ENCODE measurements around the gene BMERB1.
"Not testable (repeated sequence)": the region's sequence is repeated elsewhere in the genome, so short reads cannot be mapped to it uniquely, and the experiment has no call there.

The BMERB1 gene

DNA sequence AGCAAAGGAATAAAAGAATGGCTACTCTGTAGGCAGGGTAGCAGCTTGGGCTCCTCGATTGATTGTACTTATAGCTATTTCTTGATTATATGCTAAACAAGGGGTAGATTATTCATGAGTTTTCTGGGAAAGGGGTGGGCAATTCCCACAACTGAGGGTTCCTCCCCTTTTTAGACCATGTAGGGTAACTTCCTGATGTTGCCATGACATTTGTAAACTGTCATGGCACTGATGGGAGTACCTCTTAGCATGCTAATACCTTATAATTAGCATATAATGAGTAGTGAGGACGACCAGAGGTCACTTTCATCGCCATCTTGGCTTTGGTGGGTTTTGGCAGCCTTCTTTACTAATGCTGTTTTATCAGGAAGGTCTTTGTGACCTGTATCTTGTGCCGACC lies 136.3 kb downstream of the BMERB1 start:
- DNase-seq, result not testable (repeated sequence)

DNA sequence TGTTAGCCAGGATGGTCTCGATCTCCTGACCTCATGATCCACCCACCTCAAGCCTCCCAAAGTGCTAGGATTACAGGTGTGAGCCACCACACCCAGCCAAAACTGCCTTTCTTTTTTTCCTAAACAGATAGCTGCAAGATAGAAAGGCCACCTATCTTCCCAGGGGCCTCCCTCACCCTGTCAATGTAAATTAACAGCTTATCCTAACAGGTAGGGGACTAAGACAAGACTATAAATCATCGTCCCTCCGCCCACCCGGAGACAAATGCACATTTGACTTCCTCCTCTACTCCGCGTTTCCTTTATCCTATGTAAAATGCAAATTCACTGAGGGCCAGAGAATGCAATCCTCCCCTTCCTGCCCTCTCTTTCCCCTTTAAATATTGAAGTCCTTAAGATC lies 137.2 kb downstream of the BMERB1 start:
- DNase-seq, result no peak

DNA sequence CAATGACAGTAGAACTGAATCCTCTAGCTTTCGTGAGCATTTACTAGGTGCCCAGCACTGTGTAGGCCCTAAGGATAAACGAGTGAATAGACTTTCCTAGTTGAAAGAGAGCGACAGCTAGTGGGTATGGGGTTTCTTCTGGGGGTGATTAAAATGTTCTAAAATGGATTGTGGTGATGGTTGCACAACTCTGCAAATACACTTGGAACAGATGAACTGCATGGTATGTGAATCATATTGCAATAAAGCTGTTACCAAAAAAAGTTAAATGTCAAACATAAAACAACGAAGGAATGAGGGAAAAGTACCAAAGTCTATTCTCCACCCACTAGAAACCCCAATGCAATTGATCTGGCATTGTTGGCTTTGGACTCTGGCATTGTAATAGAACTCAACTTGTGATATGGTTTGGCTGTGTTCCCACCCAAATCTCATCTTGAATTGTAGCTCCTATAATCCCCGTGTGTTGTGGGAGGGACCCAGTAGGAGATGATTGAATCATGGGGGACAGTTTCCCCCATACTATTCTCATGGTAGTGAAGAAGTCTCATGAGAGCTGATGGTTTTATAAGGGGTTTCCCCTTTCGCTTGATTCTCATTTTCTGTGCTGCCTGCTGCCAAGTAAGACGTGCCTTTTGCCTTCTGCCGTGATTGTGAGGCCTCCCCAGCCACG lies 138.1 kb downstream of the BMERB1 start:
- no peak for DNase-seq

DNA sequence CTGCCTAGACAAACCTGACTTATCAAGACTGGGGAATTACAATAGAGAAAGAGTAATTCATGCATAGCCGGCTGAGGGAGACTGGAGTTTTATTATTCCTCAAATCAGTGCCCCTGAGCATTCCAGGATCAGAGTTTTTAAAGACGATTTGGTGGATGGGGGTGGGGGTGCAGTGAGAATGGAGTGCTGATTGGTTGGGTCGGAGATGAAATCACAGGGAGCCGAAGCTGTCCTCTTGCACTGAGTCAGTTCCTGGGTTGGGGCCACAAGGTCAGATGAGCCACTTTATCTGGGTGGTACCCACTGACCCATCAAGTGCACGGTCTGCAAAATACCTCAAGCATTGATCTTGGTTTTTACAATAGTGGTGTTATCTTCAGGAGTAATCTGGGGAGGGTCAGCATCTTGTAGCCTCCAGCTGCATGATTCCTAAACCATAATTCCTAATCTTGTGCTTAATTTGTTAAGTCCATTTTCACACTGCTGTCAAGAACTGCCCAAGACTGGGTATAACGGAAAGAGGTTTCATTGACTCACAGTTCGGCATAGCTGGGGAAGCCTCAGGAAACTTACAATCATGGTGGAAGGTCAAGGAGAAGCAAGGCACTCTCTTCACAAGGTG lies 139.0 kb downstream of the BMERB1 start:
- DNase-seq, result no peak

DNA sequence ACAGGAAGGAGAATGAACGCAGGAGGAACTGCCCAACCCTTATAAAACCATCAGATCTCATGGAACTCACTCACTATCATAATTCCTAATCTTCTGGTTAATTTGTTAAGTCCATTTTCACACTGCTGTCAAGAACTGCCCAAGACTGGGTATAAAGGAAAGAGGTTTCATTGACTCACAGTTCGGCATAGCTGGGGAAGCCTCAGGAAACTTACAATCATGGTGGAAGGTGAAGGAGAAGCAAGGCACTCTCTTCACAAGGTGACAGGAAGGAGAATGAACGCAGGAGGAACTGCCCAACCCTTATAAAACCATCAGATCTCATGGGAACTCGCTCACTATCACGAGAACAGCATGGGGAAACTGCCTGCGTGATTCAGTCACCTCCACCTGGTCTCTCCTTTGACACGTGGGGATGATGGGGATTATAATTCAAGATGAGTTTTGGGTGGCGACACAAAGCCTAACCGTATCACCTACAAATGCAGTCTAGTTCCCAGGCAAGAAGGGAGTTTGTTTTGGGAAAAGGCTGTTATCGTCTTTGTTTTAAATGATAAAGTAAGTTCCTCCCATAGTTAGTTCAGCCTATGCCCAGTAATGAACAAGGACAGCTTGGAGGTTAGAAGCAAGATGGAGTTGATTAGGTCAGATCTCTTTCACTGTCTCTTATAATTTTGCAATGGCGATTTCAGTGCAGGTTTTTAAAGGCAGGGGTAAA lies 139.7 kb downstream of the BMERB1 start:
- DNase-seq, result not testable (repeated sequence)

DNA sequence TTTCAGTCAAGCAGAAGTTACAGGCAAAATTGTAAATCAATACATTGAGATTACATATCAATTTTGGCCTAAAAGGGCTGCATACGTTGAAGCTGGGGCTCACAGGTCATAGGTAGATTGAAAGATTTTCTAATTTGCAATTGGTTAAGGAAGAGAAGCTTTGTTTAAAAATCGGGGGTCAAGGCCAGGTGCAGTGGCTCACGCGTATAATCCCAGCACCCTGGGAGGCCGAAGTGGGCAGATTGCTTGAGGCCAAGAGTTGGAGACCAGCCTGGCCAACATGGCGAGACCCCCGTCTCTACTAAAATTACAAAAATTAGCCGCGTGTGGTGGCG lies 140.2 kb downstream of the BMERB1 start:
- no peak for DNase-seq

DNA sequence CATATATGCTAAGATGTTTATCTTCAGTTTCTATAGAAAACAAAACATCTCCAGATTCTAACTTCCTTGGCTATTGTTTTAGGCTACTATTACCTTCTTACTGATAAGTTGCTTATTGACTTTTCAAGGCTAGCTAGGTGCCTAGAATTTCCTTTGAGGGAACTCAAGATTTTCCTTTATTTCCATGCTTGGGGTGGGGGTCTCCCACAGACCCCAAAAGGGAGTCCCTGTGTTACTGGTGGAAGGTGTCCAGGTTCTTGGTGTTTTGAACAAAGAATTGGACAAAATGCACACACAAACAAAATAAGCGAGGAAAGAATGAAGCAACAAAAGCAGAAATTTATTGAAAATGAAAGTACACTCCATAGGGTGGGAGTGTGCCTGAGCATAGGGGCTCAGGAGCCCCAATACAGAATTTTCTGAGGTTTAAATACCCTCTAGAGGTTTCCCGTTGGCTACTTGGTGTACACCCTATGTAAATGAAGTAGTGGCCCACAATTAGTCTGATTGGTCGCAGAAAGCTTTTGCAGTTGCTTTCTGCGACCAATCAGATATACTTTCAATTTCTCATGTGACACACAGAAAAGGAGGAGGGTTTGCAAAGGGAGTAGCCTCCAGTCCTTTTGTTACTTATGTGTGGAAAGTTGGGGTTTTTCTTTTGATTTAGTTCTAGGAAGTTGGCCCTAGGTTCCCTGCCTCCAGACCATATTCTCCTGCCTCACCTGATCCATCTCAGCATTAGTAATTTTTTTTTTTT lies 141.1 kb downstream of the BMERB1 start:
- DNase-seq, result no peak

DNA sequence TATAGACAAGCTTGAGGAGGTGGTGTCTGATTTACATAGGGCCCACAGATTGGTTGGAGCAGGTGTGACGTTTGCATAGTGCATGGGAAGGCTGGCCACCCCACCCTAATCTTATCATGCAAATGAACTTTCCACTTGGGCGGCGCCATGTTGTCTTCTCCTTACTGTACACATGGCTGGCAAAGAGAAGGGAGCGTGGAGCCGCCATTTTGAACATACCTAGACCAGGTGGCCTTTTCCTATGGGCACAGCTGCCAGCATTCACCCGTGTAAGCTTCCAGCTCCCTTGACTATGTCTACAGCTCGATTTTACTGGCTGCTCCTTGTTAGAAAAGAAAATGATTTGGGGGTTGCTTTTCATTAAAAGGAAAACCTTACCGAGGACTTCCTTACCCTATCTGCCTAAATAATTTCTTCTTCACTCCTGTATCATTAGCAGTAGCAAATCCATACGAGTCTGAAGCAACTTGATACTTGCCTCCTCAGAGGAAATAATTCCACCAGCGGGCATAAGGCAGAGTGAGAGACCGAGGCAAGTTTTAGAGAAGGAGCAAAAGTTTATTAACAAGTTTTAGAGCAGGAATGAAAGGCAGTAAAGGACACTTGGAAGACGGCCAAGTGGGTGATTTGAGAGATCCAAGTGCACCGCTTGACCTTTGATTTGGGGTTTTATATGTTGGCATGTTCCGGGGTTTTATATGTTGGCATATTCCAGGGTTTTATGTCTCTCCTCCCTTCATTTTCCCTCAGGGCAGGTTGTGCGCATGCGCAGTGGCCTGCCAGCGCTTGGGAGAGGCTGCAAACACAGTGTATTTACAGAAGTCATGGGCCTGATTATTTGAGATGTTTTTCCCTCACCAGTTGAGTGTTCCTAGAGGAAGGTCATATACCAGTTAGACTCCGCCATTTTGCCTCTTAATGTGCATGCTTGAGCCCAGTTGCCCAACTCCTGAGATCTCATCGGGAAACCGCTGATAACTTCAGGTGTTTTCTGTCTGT lies 142.9 kb downstream of the BMERB1 start:
- DNase-seq, result no peak

DNA sequence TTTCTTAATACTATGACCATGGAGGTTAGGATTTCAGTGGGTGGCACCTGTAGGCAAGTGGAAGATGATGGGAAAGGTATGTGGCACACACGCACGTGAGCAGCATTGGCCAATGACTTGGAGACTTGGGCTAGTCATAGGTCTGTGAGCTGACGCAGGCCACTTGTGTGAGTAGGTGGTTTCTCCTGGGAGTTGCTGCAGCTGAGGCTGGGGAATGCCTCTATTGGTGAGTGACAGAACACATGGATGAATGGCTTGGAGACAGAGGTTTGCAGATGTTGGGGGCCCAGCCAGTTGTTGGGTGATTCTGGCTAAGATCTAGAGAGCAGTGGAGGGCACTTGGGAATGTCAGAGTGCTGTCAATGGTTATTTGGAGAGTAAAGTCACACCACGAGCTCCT lies 144.4 kb downstream of the BMERB1 start:
- DNase-seq, result no peak

DNA sequence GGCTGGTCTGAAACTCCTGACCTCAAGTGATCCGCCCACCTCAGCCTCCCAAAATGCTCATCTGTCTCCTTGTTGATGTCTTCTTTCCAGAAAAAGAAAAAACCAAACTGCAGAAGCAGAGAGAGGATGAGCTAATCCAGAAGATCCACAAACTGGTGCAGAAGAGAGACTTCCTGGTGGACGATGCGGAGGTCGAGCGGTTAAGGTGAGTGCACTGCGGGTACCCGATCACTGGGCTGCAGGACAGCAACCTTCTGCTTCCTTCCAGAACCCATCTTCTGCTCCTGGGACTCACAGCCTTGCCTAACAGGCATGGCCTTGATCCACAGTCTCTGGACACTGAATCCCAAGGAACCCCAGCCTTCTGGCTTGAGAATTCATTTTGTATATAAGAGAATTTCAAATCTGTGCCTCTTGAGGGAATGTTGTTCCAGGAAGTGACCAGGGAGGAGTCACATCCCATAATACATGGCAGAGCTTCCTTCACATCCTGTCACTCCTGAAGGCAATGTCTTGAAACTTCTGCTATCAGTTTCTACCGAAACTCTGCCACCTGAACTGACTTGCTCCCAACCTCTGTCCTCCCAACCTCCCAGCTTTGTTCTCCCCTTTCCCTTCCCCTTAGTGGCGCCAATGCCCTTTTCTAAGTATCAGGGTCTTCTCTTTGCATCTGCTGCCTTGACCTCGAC lies 146.9 kb downstream of the BMERB1 start:
- no peak for DNase-seq

DNA sequence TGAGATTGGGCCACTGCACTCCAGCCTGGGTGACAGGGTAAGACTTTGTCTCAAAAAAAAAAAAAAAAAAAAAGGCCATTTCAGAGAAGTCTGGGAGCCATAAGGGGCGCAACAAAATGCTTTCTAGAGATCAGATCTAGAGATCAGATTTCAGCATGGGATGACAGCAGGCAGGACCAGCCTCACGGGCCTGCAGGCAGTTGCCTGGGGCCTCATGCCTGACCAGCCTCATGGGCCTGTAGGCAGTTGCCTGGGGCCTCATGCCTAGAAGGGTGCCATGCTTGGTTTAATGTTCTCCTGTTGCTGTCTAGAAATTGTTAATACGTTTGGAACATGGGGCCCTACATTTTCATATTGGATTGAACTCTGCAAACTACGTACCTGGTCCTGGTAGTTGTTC lies 149.1 kb downstream of the BMERB1 start:
- DNase-seq, result no peak

DNA sequence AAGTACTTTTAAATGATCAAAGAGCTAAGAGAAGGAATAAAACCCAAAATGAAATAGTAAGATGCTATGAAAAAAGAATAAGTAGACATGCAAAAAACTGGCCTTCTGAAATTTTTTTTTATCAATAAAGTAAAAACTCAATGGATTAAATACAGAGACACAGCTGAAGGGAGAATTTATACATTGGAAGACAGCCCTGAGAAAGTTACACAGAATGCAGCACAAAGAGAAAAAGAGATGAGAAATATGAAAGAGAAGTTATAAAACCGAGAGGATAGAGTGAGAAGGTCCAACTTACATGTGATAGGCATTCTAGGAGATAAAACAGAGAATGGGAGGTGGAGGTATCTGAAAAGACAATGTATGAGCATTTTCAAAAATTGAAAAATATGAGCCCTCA lies 151.6 kb downstream of the BMERB1 start:
- no peak for DNase-seq

DNA sequence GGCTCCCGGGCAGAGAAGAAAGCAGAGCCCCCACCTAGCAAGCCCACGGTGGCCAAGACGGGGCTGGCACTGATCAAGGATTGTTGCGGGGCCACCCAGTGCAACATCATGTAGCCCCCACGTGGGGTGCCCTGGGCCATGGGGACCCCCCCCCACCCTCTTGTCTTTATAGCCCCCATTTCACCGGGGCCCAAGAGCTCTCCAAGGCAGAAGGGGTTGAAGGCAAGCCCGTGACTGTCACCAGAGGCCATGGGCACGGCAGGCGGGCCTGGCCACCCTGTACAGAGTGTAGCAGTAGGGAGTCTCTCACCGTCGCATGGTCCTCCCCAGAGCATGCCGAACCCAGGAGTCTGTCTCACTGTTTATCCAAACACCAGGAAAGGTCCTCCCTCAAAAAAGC lies 152.3 kb downstream of the BMERB1 start:
- DNase-seq, result no peak

DNA sequence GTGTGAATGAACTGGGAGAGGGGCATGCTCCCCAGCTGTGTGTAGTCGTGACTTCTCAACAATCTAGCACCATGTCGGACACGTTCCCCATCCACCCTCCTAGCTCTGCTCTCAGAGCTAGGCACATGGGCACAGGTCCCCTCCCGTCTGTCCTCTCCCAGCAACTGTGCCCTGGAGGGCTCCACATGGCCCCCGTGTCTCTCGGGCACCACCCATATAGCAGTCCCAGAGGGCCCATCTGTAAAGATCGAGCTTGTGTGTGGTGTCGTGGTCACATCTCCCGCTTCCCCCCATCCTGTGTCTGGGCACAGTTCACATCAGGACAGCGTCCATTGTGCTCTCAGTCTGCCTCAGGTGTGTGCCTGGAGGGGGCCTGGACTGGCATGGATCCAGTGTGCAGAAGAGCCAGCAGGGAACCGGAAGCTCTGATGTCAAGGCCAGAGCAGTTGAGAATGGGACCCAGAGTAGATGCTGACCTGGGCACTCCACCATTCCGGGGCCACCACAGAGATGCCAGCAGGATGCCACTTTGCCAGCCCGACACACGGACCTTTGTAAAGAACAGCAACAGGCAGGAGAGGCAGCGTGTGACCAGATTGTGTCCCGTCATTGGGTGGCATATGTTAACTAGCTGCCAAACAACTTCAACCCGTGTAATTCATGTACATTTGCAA lies 152.9 kb downstream of the BMERB1 start:
- no peak for DNase-seq

DNA sequence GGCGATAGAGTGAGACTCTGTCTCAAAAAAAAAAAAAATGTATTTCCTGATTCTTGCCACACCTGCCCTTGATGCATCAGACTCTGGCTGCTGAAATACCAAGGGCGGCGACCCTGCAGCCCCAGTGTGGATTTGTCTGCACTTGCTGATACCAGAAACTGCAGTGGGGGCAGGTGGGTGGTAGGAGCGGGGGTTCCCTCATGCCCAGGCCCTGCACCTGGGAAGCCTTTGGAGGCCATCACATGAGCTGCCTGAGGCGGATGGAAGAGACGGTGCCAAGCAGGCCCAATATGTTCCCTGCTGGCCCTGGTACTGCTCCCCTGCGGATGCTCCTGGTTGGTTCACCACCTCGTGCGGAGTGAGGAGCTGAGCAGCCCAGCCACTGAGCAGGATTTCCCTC lies 157.9 kb downstream of the BMERB1 start:
- no peak for DNase-seq

DNA sequence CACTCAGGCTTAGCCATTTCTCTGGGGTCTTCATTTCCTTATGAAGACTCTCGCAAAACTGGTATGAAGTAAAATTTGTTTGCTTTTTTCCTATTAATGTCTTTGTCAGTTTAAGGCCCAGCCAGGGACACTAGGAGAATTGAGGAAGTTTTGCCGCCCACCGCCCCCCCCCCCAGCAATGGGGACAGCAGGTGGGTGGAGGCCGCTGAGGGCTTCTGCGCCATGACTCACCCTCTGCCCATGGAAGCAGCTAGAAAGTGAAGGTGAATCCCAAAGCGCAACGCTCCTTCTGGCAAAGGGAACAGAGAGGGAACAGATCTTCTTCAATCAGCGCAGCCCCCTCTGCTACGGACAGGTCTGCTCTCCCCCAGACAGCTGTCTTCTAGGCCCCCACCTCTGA lies 158.8 kb downstream of the BMERB1 start:
- DNase-seq, result no peak

DNA sequence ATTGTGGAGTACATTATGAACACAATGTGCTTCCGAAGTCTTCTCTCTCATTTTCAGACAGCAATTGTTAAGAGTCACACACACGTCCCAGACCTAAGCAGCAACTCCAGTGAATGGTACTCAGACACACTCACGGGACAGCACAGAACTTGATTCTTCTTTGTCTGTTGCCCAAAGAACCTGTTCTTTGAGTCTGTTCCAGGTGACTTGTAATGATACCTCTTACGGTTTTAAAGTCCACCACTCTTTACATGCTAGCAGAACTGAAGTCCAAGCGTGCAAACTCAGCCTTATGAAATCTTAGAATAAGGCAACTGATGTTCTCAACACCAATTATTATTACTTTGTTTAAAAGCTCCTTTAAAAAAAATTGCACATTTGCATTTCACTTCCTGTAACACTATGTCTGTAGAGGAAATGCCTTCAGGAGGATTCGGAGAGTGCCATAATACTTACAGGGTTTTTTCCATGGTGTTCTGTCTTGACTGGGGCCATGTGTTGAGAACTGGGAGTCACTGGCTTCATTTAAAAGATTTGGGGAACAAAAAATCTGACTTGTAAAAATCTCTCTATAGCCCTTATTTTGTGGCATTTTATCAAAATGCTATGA lies 160.4 kb downstream of the BMERB1 start:
- DNase-seq, result no peak

DNA sequence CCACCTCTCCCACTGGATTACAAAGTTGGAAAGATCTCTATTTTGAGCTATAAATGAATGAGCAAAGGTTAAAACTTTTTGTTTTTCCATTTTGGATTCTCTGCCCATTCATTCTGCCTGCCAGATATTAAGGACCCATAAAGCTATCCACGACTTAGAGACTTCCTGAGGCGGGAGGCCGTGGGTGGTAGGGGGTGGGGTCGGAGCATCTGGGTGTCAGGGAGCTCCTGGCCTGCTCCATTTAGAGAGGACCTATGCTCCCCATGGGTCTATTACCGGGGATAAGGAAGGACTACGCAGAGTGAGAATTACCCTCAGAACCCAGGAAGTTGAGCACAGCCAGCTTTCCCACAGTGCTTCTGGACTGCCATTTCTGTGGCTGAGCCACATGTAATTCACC lies 162.7 kb downstream of the BMERB1 start:
- no peak for DNase-seq

DNA sequence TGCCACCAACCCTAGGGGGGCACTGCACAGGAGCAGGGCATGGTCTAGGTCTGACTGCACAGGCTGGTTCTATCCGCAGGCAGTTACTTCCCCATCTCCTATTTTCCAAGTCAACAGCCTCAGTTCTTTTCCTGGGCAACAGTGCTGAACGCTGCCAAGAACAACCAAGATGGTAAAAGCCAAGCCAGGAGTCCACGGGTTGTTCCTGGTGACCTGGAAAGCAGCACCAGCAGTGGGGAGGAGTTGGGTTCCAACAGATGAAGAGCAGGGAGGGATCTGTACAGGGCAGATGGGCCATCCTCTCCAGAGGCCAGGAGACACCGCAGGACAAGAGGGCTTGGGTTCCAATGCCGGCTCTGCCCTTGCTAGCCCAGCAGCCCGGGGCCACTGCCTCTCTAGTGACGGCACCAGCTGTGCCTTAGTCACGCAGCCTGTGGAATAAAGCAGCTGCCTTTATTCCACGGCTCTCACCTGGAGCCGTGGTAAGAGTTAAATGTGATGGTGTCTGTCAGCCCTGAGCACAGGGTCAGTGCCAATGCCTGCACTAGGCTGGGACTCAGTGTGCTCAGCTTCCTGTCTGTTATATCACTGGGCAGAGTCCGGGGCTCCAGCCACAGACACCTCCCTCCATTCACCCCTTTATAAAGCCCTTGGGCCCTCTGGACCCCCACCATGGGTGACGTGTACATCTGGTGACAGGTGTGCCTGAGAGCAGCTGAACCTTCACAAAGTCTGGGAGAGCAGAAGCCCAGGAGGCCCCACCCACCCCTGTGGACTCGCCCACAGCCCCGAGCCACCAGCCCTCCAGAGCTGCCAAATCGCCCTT lies 163.6 kb downstream of the BMERB1 start:
- no peak for DNase-seq

DNA sequence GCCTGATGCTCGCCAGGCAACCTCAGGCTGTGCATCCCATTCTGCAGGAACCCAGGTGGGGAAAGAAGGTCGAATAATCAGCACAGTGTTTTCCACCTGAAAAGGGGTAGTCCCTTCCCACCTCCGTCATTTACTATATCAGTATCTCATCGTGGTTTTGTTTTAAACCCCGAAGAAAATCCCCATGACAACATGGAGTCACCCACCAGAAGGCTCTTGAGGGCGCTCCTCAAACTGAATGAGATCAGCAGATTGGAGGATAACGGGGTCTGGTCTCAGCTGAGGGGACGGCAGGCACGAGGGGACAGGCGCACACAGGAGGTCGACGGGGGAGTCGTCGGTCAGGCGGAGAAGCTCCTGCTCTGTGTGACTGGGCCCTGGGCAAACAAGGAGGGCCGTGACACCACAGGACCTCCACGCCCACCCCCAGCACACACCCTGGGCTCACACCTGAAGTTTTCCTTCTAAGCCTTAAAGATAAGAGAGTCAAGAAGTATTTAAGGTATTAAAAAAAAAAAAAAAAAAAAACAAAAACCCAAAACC lies 164.3 kb downstream of the BMERB1 start:
- DNase-seq, result no peak
